Ectodermal cell (in vitro differentiated cells): ENCODE results near the gene METTL26.

Experiments used
- H3K27ac ChIP-seq: 2 replicates; pipeline ENCODE4 v1.7.0; 2013; ENCODE audit warnings: mild to moderate bottlenecking, low read depth, low read length; ENCODE audit not compliant: insufficient read depth, poor library complexity, severe bottlenecking
- H3K27me3 ChIP-seq: 2 replicates; pipeline ENCODE4 v1.7.0; 2013; ENCODE audit warnings: mild to moderate bottlenecking, low read length; ENCODE audit not compliant: insufficient read depth, control insufficient read depth, poor library complexity, severe bottlenecking
- H3K36me3 ChIP-seq: one replicate; pipeline ENCODE4 v1.7.0; 2013; ENCODE audit warnings: low read length; ENCODE audit not compliant: control insufficient read depth, insufficient read depth
- H3K4me1 ChIP-seq: one replicate; pipeline ENCODE4 v1.7.0; 2013; ENCODE audit warnings: low read length; ENCODE audit not compliant: control insufficient read depth, insufficient read depth
- H3K4me3 ChIP-seq: 2 replicates; pipeline ENCODE4 v1.7.0; 2013; ENCODE audit warnings: low read depth, low read length, control low read depth; ENCODE audit not compliant: insufficient read depth
- H3K9me3 ChIP-seq: 2 replicates; pipeline ENCODE4 v1.7.0; 2013; ENCODE audit warnings: mild to moderate bottlenecking, low read length, moderate library complexity; ENCODE audit not compliant: control insufficient read depth
- WGBS, 2 experiments: methylation state at CpG; one replicate each; pipeline ENCODE4 v1.1.7; 2013; ENCODE audit warnings: missing lambda C conversion rate in 2 of 2; 5-methylcytosine and 5-hydroxymethylcytosine counted together

METTL26 gene

DNA sequence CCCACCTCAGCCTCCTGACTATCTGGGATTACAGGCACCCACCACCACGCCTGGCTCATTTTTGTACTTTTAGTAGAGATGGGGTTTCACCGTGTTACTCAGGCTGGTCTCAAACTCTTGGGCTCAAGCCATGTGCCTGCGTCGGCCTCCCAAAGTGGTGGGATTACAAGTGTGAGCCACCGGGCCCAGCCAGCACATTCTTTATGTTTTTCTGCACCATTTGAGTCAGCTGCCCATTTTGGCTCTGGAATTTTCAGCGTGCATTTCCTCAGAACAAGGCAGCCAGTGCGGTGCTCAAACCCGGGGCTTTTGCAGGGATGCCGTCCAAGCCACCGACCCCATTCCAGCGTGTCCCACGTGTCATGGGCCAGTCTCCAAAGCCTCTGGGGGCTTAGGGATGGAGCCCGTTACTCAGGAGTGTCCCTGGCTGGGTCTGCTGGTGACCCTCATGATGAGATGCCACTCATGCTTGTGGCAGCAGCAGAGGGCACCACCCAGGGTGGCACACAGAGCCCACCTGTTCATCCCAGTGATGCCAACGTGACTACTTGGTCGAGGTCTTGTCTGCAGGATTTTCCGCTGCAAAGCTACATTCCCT lies 50.0 kb downstream of the METTL26 start:
- 72 to 74% methylated on average over 16 of the region's 16 CpGs for WGBS, 2 experiments
- Histone ChIP-seq H3K9me3 (no peaks in the 10 kb centered on the region), H3K36me3 (no peaks in the 10 kb centered on the region), H3K27ac (no peak overlapping the region), H3K27me3 (peaks cover 42% of the 10 kb centered on the region), H3K4me3 (no peak overlapping the region), H3K4me1 (peaks cover 13% of the 10 kb centered on the region)

DNA sequence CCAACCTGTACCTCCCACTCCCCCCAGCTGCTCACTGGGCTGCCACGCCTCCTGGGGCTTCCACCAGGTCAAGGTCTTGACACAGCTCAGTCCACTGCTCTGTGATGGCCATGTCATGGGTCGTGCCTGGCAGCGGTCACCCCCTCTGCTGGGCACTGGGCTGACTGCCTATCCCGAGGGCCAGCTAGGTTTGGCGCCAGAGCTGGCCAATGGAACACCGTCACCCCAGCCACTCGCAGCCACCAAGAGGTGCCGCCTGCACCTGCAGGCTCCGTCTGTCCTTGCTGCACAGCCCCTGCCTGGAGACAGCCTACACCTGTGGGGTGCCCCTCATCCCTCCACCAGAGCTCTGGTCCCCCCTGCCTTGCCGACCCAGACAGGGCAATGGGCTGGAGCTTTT lies 50.8 kb downstream of the METTL26 start:
- Histone ChIP-seq H3K9me3 (no peaks in the 10 kb centered on the region), H3K27ac (no peak overlapping the region)
- WGBS, 2 experiments, result 47 to 57% methylated on average over 10 of the region's 10 CpGs

More for the DNA sequence above, 50.8 kb downstream of the METTL26 start:
- Histone ChIP-seq H3K4me3 (no peak overlapping the region), H3K4me1 (peaks cover 7% of the 10 kb centered on the region), H3K36me3 (no peaks in the 10 kb centered on the region), H3K27me3 (peaks cover 34% of the 10 kb centered on the region)
